Raji (cell line): Measurements from ENCODE around the gene WRNIP1.

ENCODE experiments used
- POLR2A ChIP-seq: IDR thresholded peaks from 2 replicates; pipeline ENCODE4 v1.6.1; 2011; ENCODE audit warnings: low read depth, low read length, control low read depth; ENCODE audit not compliant: insufficient read depth

The WRNIP1 gene

GRCh38 chr6:2799936-2800527 lies 34.8 kb downstream of the WRNIP1 start:
- TF ChIP-seq POLR2A: no peak

GRCh38 chr6:2800552-2801316 lies 35.5 kb downstream of the WRNIP1 start:
- no peak for TF ChIP-seq POLR2A

- no peak for TF ChIP-seq POLR2A
Observed at GRCh38 chr6:2802521-2803060, 37.4 kb downstream of the WRNIP1 start.

- TF ChIP-seq POLR2A: no peak
Observed at GRCh38 chr6:2803731-2804429, 38.7 kb downstream of the WRNIP1 start.

GRCh38 chr6:2804516-2804915 lies 39.3 kb downstream of the WRNIP1 start:
- no peak for TF ChIP-seq POLR2A

GRCh38 chr6:2805031-2805430 lies 39.8 kb downstream of the WRNIP1 start:
- no peak for TF ChIP-seq POLR2A

GRCh38 chr6:2806644-2807043 lies 41.5 kb downstream of the WRNIP1 start:
- no peak for TF ChIP-seq POLR2A

- TF ChIP-seq POLR2A: no peak
Observed at GRCh38 chr6:2807342-2808090, 42.3 kb downstream of the WRNIP1 start.

GRCh38 chr6:2809015-2809414 lies 43.8 kb downstream of the WRNIP1 start:
- TF ChIP-seq POLR2A: no peak

- TF ChIP-seq POLR2A: no peak
Observed at GRCh38 chr6:2810092-2810671, 45.0 kb downstream of the WRNIP1 start.

- no peak for TF ChIP-seq POLR2A
Observed at GRCh38 chr6:2812695-2813094, 47.5 kb downstream of the WRNIP1 start.

GRCh38 chr6:2816158-2816557 lies 51.0 kb downstream of the WRNIP1 start:
- TF ChIP-seq POLR2A: no peak

GRCh38 chr6:2817903-2818443 lies 52.8 kb downstream of the WRNIP1 start:
- no peak for TF ChIP-seq POLR2A

GRCh38 chr6:2818593-2818992 lies 53.4 kb downstream of the WRNIP1 start:
- no peak for TF ChIP-seq POLR2A

- no peak for TF ChIP-seq POLR2A
Observed at GRCh38 chr6:2819115-2819514, 53.9 kb downstream of the WRNIP1 start.

- TF ChIP-seq POLR2A: no peak
Observed at GRCh38 chr6:2819978-2820377, 54.8 kb downstream of the WRNIP1 start.
